Left ventricle myocardium superior (tissue), 1 donor: ENCODE data around the gene USP7. TPM values are rescaled to one million over a fixed set of nuclear protein-coding genes. Genes with fewer than 3 reads are reported as not detected.
A peak's percentile ranks its signal among the peaks of the same experiment; 100 is the strongest.
"Not testable (repeated sequence)": the region's sequence is repeated elsewhere in the genome, so short reads cannot be mapped to it uniquely, and the experiment has no call there.

Experiments used
- ATAC-seq: fragments of 200-7000 bp; cut with Tn5 transposase; one replicate; pipeline ENCODE4 v1.9.1; 2020; ENCODE audit warnings: mild to moderate bottlenecking, moderate library complexity
- DNase-seq: peaks from one replicate; pipeline ENCODE4 v3.0.0-alpha.2; 2020
- intact Hi-C: fragments of 100-400 bp; cut with micrococcal nuclease; formaldehyde crosslinking; loops from one replicate; pipeline ENCODE4 v1.11.0; 2022
- total RNA-seq: library from RNA; stranded (reverse); fragmentation: NEBNext Ultra II Directional; extraction: Animal tissue kit (Norgen Biotek cat#: 25700); gene quantifications from one replicate; pipeline ENCODE4 v1.2.1, GENCODE V29; 2021
- donor health status: DM: no; HTN: yes; CAD: no; lungs with severe emphysema.

The USP7 gene
- total RNA-seq, 1 donor from 2014 or later = 68.0 TPM

GRCh38 chr16:8981901-8982300 is 18.2 kb upstream of the USP7 start:
- intact Hi-C loops, ATAC-seq, DNase-seq: not testable (repeated sequence)

GRCh38 chr16:8976189-8976588 is 12.5 kb upstream of the USP7 start:
- intact Hi-C loops, DNase-seq, ATAC-seq: not testable (repeated sequence)

GRCh38 chr16:8975039-8975438 is 11.3 kb upstream of the USP7 start:
- ATAC-seq (no peak), DNase-seq (no peak)
- intact Hi-C loops = no loop called here

- DNase-seq = no peak
- no peak for ATAC-seq
- intact Hi-C loops = no loop called here
These were observed 9.3 kb upstream of the USP7 start for GRCh38 chr16:8972843-8973586.

GRCh38 chr16:8971416-8971815 is 7.7 kb upstream of the USP7 start:
- no peak for DNase-seq
- no peak for ATAC-seq
- intact Hi-C loops = no loop called here

- DNase-seq, intact Hi-C loops, ATAC-seq: not testable (repeated sequence)
These were observed 5.6 kb upstream of the USP7 start for GRCh38 chr16:8969202-8969897.

- ATAC-seq, intact Hi-C loops, DNase-seq: not testable (repeated sequence)
These were observed 4.3 kb upstream of the USP7 start for GRCh38 chr16:8968054-8968453.

GRCh38 chr16:8967132-8967821 is 3.6 kb upstream of the USP7 start:
- DNase-seq (no peak), ATAC-seq (no peak)
- intact Hi-C loops = no loop called here

- intact Hi-C loops = no loop called here
- ATAC-seq = no peak
- no peak for DNase-seq
These were observed 3.1 kb upstream of the USP7 start for GRCh38 chr16:8966817-8967131.

GRCh38 chr16:8964462-8964861 is 756 bp upstream of the USP7 start:
- ATAC-seq (no peak), DNase-seq (no peak)
- intact Hi-C loops = no loop called here

GRCh38 chr16:8963010-8963820 is 491 bp downstream of the USP7 start:
- intact Hi-C loops = no loop called here
- no peak for DNase-seq
- no peak for ATAC-seq

GRCh38 chr16:8962393-8963009 is 1.2 kb downstream of the USP7 start:
- DNase-seq (no peak), ATAC-seq (no peak)
- intact Hi-C loops = no loop called here

- intact Hi-C loops = no loop called here
- ATAC-seq (no peak), DNase-seq (no peak)
These were observed 1.8 kb downstream of the USP7 start for GRCh38 chr16:8961811-8962390.

- ATAC-seq (no peak), DNase-seq (no peak)
- intact Hi-C loops = no loop called here
These were observed 3.0 kb downstream of the USP7 start for GRCh38 chr16:8960788-8961109.

GRCh38 chr16:8959921-8960787 is 3.6 kb downstream of the USP7 start:
- peak; percentile 22 for ATAC-seq
- intact Hi-C loops = no loop called here
- DNase-seq = no peak

- intact Hi-C loops = no loop called here
- ATAC-seq = peak; percentile 53
- DNase-seq = peak; percentile 55
These were observed 5.2 kb downstream of the USP7 start for GRCh38 chr16:8958344-8959167.

- DNase-seq (no peak), ATAC-seq (no peak)
- intact Hi-C loops = no loop called here
These were observed 6.1 kb downstream of the USP7 start for GRCh38 chr16:8957509-8958157.
